ENCODE data around the gene SDHB.

- TF ChIP-seq CTCF (IDR thresholded peaks at IDR 0.05) (no peak), POLR2A (IDR thresholded peaks at IDR 0.05) (no peak)
These were observed 64.0 kb downstream of the SDHB start for GRCh38 chr1:16989676-16990391.

All from body of pancreas (tissue), 4 donors.